ENCODE measurements around the gene ZBTB5. TPM values are rescaled to one million over a fixed set of nuclear protein-coding genes. Genes with fewer than 3 reads are reported as not detected.

Gene ZBTB5
- total and polyA plus RNA-seq, 2 of the 13 experiments (the other 11 are each of a cell fraction or from before 2014, with no cell fraction given) = 12.5 to 20.5 TPM

DNA sequence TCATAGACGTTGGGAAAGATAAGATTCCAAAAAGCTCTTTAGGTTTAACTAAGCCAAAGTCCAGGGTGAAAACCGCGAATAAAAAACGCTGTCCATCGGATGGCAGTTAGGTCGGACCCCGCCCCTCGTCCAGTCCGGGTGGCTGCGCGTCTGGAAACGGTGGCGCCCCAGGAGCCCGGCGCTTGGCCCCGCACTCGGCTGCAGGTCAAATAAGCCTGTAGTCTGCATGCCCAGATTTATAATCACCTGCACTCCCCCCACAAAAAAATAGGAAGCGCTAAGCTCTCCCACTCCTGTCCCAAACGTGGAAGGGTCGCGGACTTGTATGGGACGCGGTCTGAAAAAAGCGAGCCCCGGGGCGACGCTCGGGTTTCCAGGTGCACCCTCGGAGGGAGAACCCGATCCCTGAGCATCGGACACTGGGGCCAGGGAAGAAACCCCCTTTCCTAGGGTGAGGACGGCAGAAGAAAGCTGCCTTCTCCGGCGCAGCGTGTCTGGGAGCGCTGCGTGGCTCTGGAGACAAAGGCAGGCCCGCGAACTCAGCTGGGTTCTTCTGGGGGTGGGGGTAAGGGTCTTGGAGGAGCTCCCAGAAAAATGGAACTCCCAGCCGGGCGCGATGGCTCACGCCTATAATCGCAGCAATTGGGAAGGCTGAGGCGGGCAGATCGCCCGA is 923 bp upstream of the ZBTB5 start (continued):
- TF ChIP-seq BRF2 (CRISPR knock-in tag; IDR thresholded peaks at IDR 0.05) (no peak), ZNF256 (CRISPR knock-in tag; conservative IDR thresholded peaks at IDR 0.05) (no peak), EED (CRISPR knock-in tag; IDR thresholded peaks at IDR 0.05) (no peak), TOPORS (CRISPR knock-in tag; IDR thresholded peaks at IDR 0.05) (no peak), ZNF781 (CRISPR knock-in tag; IDR thresholded peaks at IDR 0.05; ENCODE audit: borderline replicate concordance, not compliant biosample characterization) (no peak), ZSCAN30 (CRISPR knock-in tag; IDR thresholded peaks at IDR 0.05) (no peak; the same call in 1 of the 2 replicates), ZNF225 (CRISPR knock-in tag; IDR thresholded peaks at IDR 0.05) (no peak), ZNF276 (CRISPR knock-in tag; IDR thresholded peaks at IDR 0.05; ENCODE audit: low read depth) (no peak)
- TF ChIP-seq, protein P1, sequence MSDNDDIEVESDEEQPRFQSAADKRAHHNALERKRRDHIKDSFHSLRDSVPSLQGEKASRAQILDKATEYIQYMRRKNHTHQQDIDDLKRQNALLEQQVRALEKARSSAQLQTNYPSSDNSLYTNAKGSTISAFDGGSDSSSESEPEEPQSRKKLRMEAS (IDR thresholded peaks at IDR 0.05) = no peak
- TF ChIP-seq, protein P2, sequence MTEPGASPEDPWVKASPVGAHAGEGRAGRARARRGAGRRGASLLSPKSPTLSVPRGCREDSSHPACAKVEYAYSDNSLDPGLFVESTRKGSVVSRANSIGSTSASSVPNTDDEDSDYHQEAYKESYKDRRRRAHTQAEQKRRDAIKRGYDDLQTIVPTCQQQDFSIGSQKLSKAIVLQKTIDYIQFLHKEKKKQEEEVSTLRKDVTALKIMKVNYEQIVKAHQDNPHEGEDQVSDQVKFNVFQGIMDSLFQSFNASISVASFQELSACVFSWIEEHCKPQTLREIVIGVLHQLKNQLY (CRISPR knock-in tag; IDR thresholded peaks at IDR 0.05) = no peak
- TF ChIP-seq, protein P3, sequence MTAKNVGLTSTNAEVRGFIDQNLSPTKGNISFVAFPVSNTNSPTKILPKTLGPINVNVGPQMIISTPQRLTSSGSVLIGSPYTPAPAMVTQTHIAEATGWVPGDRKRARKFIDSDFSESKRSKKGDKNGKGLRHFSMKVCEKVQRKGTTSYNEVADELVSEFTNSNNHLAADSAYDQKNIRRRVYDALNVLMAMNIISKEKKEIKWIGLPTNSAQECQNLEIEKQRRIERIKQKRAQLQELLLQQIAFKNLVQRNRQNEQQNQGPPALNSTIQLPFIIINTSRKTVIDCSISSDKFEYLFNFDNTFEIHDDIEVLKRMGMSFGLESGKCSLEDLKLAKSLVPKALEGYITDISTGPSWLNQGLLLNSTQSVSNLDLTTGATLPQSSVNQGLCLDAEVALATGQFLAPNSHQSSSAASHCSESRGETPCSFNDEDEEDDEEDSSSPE (CRISPR knock-in tag; IDR thresholded peaks at IDR 0.05) = no peak; the same call in 1 of the 2 replicates

Data from HepG2 (cell line).